Germinal center (tissue), 1 donor: ENCODE data around the gene CWC25.
"Not testable (repeated sequence)": the region's sequence is repeated elsewhere in the genome, so short reads cannot be mapped to it uniquely, and the experiment has no call there.

ENCODE experiments used
- DNase-seq: peaks from one replicate; pipeline ENCODE4 v3.0.0; 2012; ENCODE audit warnings: mixed read lengths, low spot score

CWC25 gene

GRCh38 chr17:38852771-38853291 is 27.7 kb upstream of the CWC25 start:
- no peak for DNase-seq

- DNase-seq, result no peak
Observed at GRCh38 chr17:38851434-38851833, 26.3 kb upstream of the CWC25 start.

- DNase-seq, result no peak
Observed at GRCh38 chr17:38850374-38850773, 25.3 kb upstream of the CWC25 start.

- no peak for DNase-seq
Observed at GRCh38 chr17:38848939-38849605, 24.0 kb upstream of the CWC25 start.

GRCh38 chr17:38848557-38848891 is 23.4 kb upstream of the CWC25 start:
- no peak for DNase-seq

- no peak for DNase-seq
Observed at GRCh38 chr17:38844261-38844757, 19.2 kb upstream of the CWC25 start.

GRCh38 chr17:38825762-38826247 is 684 bp upstream of the CWC25 start:
- no peak for DNase-seq

- peak; percentile 24 for DNase-seq
Observed at GRCh38 chr17:38815576-38816193, 9.4 kb downstream of the CWC25 start.

GRCh38 chr17:38809828-38810227 is 15.3 kb downstream of the CWC25 start:
- no peak for DNase-seq

- DNase-seq, result no peak
Observed at GRCh38 chr17:38800237-38800760, 24.8 kb downstream of the CWC25 start.

- peak; percentile 96 for DNase-seq
Observed at GRCh38 chr17:38799501-38800236, 25.5 kb downstream of the CWC25 start, which contains the start of gene PIP4K2B. Gene PIP4K2B (minus strand): TSS chr17:38799556. CDS start chr17:38799424, 132 bp downstream.

- DNase-seq, result peak; percentile 70
Observed at GRCh38 chr17:38798614-38799500, 26.3 kb downstream of the CWC25 start.

- no peak for DNase-seq
Observed at GRCh38 chr17:38797828-38798227, 27.3 kb downstream of the CWC25 start.

GRCh38 chr17:38797158-38797490 is 28.0 kb downstream of the CWC25 start:
- DNase-seq, result no peak

- DNase-seq, result no peak
Observed at GRCh38 chr17:38796451-38797157, 28.5 kb downstream of the CWC25 start.

- no peak for DNase-seq
Observed at GRCh38 chr17:38794221-38794620, 30.9 kb downstream of the CWC25 start.

GRCh38 chr17:38791162-38791561 is 34.0 kb downstream of the CWC25 start:
- no peak for DNase-seq

GRCh38 chr17:38790148-38790707 is 34.9 kb downstream of the CWC25 start:
- DNase-seq, result not testable (repeated sequence)

- no peak for DNase-seq
Observed at GRCh38 chr17:38789185-38789584, 35.9 kb downstream of the CWC25 start.

- not testable (repeated sequence) for DNase-seq
Observed at GRCh38 chr17:38787999-38788398, 37.1 kb downstream of the CWC25 start.
